Activated naive CD8-positive, alpha-beta T cell treated with anti-CD3 and anti-CD28 coated beads, Interleukin-2, amount 50 U/mL, for 16 hours (primary cell): ENCODE measurements around the gene ANGPT4.

Source experiments
- DNase-seq: peaks from one replicate; pipeline ENCODE4 v3.0.0-alpha.2; 2020; ENCODE audit warnings: low read depth, low spot score

ANGPT4 gene

GRCh38 chr20:940926-941325 is 24.8 kb upstream of the ANGPT4 start:
- DNase-seq = no peak

GRCh38 chr20:939606-940005 is 23.5 kb upstream of the ANGPT4 start:
- no peak for DNase-seq

- DNase-seq = no peak
Measured at GRCh38 chr20:934186-934840, 18.2 kb upstream of the ANGPT4 start.

GRCh38 chr20:933029-933428 is 16.9 kb upstream of the ANGPT4 start:
- no peak for DNase-seq

- DNase-seq = no peak
Measured at GRCh38 chr20:931401-931800, 15.3 kb upstream of the ANGPT4 start.

- no peak for DNase-seq
Measured at GRCh38 chr20:926670-927069, 10.5 kb upstream of the ANGPT4 start.

- DNase-seq = no peak
Measured at GRCh38 chr20:925516-925915, 9.4 kb upstream of the ANGPT4 start.

- DNase-seq = no peak
Measured at GRCh38 chr20:924639-925038, 8.5 kb upstream of the ANGPT4 start.

- no peak for DNase-seq
Measured at GRCh38 chr20:922781-923180, 6.6 kb upstream of the ANGPT4 start.

GRCh38 chr20:921068-921467 is 4.9 kb upstream of the ANGPT4 start:
- DNase-seq = no peak

GRCh38 chr20:920311-920710 is 4.2 kb upstream of the ANGPT4 start:
- DNase-seq = no peak

GRCh38 chr20:919491-919916 is 3.4 kb upstream of the ANGPT4 start:
- no peak for DNase-seq

GRCh38 chr20:917416-917815 is 1.3 kb upstream of the ANGPT4 start:
- DNase-seq = no peak

- DNase-seq = no peak
Measured at GRCh38 chr20:916825-917224, 691 bp upstream of the ANGPT4 start.

GRCh38 chr20:914727-915498 is 1.2 kb downstream of the ANGPT4 start:
- no peak for DNase-seq

GRCh38 chr20:913306-913849 is 2.8 kb downstream of the ANGPT4 start:
- no peak for DNase-seq

- DNase-seq = no peak
Measured at GRCh38 chr20:911882-912600, 4.1 kb downstream of the ANGPT4 start.

- no peak for DNase-seq
Measured at GRCh38 chr20:910870-911770, 5.0 kb downstream of the ANGPT4 start.

- no peak for DNase-seq
Measured at GRCh38 chr20:910132-910869, 5.8 kb downstream of the ANGPT4 start.

- DNase-seq = no peak
Measured at GRCh38 chr20:909641-910040, 6.5 kb downstream of the ANGPT4 start.
